HEK293 (cell line): ENCODE data around the gene PDSS2.

Source experiments
- AEBP2 ChIP-seq: fragments of 450-650 bp; formaldehyde crosslinking; IDR thresholded peaks from 2 replicates; pipeline ENCODE4 v1.5.1; 2016; ENCODE audit warnings: missing biosample characterization, missing genetic modification characterization, borderline replicate concordance
- ATF2 ChIP-seq: fragments of 450-650 bp; formaldehyde crosslinking; IDR thresholded peaks from 2 replicates; pipeline ENCODE4 v1.5.1; 2016; ENCODE audit warnings: missing biosample characterization, missing genetic modification characterization, low read depth
- BCL11A ChIP-seq: fragments of 450-650 bp; formaldehyde crosslinking; IDR thresholded peaks from 2 replicates; pipeline ENCODE4 v1.5.1; 2016; ENCODE audit warnings: low read depth, missing biosample characterization, missing genetic modification characterization
- EGR2 ChIP-seq: fragments of 450-650 bp; formaldehyde crosslinking; IDR thresholded peaks from 2 replicates; pipeline ENCODE4 v1.5.1; 2016; ENCODE audit warnings: low read depth, missing biosample characterization, missing genetic modification characterization
- KLF16 ChIP-seq: fragments of 450-650 bp; formaldehyde crosslinking; IDR thresholded peaks from 2 replicates; pipeline ENCODE4 v1.5.1; 2017; ENCODE audit warnings: missing biosample characterization, missing genetic modification characterization
- MYNN ChIP-seq: fragments of 450-650 bp; formaldehyde crosslinking; IDR thresholded peaks from 2 replicates; pipeline ENCODE4 v1.5.1; 2016; ENCODE audit warnings: missing biosample characterization, missing genetic modification characterization, borderline replicate concordance
- OVOL3 ChIP-seq: fragments of 450-650 bp; formaldehyde crosslinking; IDR thresholded peaks from 2 replicates; pipeline ENCODE4 v1.5.1; 2016; ENCODE audit warnings: missing biosample characterization, missing genetic modification characterization
- PATZ1 ChIP-seq: fragments of 450-650 bp; formaldehyde crosslinking; IDR thresholded peaks from 2 replicates; pipeline ENCODE4 v1.5.1; 2016; ENCODE audit warnings: missing biosample characterization, missing genetic modification characterization
- SCRT2 ChIP-seq: fragments of 450-650 bp; formaldehyde crosslinking; IDR thresholded peaks from 2 replicates; pipeline ENCODE4 v1.5.1; 2016; ENCODE audit warnings: missing biosample characterization, missing genetic modification characterization
- TRIM28 ChIP-seq: IDR thresholded peaks from 2 replicates; pipeline ENCODE4 v1.6.1; 2011; ENCODE audit warnings: low read length, control low read depth, borderline replicate concordance
- ZBTB17 ChIP-seq: fragments of 450-650 bp; formaldehyde crosslinking; IDR thresholded peaks from 2 replicates; pipeline ENCODE4 v1.5.1; 2016; ENCODE audit warnings: missing biosample characterization, missing genetic modification characterization
- ZBTB48 ChIP-seq: fragments of 450-650 bp; formaldehyde crosslinking; IDR thresholded peaks from 2 replicates; pipeline ENCODE4 v1.5.1; 2016; ENCODE audit warnings: missing biosample characterization, missing genetic modification characterization
- ZFHX2 ChIP-seq: fragments of 450-650 bp; formaldehyde crosslinking; conservative IDR thresholded peaks from 2 replicates; pipeline ENCODE4 v1.5.1; 2016; ENCODE audit warnings: missing biosample characterization, missing genetic modification characterization
- ZNF10 ChIP-seq: fragments of 450-650 bp; formaldehyde crosslinking; IDR thresholded peaks from 2 replicates; pipeline ENCODE4 v1.5.1; 2017; ENCODE audit warnings: missing biosample characterization, missing genetic modification characterization
- ZNF155 ChIP-seq: fragments of 450-650 bp; formaldehyde crosslinking; IDR thresholded peaks from 2 replicates; pipeline ENCODE4 v1.5.1; 2016; ENCODE audit warnings: missing biosample characterization, missing genetic modification characterization
- ZNF202 ChIP-seq: fragments of 450-650 bp; formaldehyde crosslinking; IDR thresholded peaks from 2 replicates; pipeline ENCODE4 v1.5.1; 2016; ENCODE audit warnings: missing biosample characterization, missing genetic modification characterization, borderline replicate concordance
- ZNF274 ChIP-seq, 2 experiments: fragments of 200-500 bp in 1 of 2; fragments of 450-650 bp in 1 of 2; sonication (Bioruptor generic) in 1 of 2; formaldehyde crosslinking in 1 of 2; IDR thresholded peaks; 2 replicates each; pipeline versions ENCODE4 v1.5.1 to v1.6.1; 2014 to 2016; ENCODE audit warnings: borderline replicate concordance in 1 of 2, inconsistent platforms in 1 of 2, low read length in 1 of 2, missing biosample characterization in 1 of 2, missing genetic modification characterization in 1 of 2
- ZNF514 ChIP-seq: fragments of 450-650 bp; formaldehyde crosslinking; IDR thresholded peaks from 2 replicates; pipeline ENCODE4 v1.5.1; 2016; ENCODE audit warnings: missing biosample characterization, missing genetic modification characterization
- ZNF529 ChIP-seq: fragments of 450-650 bp; formaldehyde crosslinking; IDR thresholded peaks from 2 replicates; pipeline ENCODE4 v1.5.1; 2017; ENCODE audit warnings: missing genetic modification characterization, missing biosample characterization; ENCODE audit not compliant: insufficient replicate concordance
- ZNF623 ChIP-seq: fragments of 450-650 bp; formaldehyde crosslinking; IDR thresholded peaks from 2 replicates; pipeline ENCODE4 v1.5.1; 2016; ENCODE audit warnings: missing biosample characterization, missing genetic modification characterization
- ZNF629 ChIP-seq: fragments of 450-650 bp; formaldehyde crosslinking; IDR thresholded peaks from 2 replicates; pipeline ENCODE4 v1.5.1; 2017; ENCODE audit warnings: missing biosample characterization, missing genetic modification characterization
- ZNF660 ChIP-seq: fragments of 450-650 bp; IDR thresholded peaks from 2 replicates; pipeline ENCODE4 v1.5.1; 2018; ENCODE audit warnings: missing biosample characterization, mild to moderate bottlenecking, missing genetic modification characterization
- TF ChIP-seq, protein P1 (sequence below): fragments of 450-650 bp; IDR thresholded peaks from 2 replicates; pipeline ENCODE4 v1.5.1; 2018; ENCODE audit warnings: missing biosample characterization, mild to moderate bottlenecking, missing genetic modification characterization
- TF ChIP-seq, protein P2 (sequence below): fragments of 450-650 bp; formaldehyde crosslinking; IDR thresholded peaks from 2 replicates; pipeline ENCODE4 v1.5.1; 2016; ENCODE audit warnings: missing biosample characterization, missing genetic modification characterization
- TF ChIP-seq, protein P3 (sequence below): fragments of 450-650 bp; formaldehyde crosslinking; IDR thresholded peaks from 2 replicates; pipeline ENCODE4 v1.5.1; 2016; ENCODE audit warnings: missing biosample characterization, missing genetic modification characterization
- TF ChIP-seq, protein P4 (sequence below): fragments of 450-650 bp; formaldehyde crosslinking; IDR thresholded peaks from 2 replicates; pipeline ENCODE4 v1.5.1; 2016; ENCODE audit warnings: missing biosample characterization, missing genetic modification characterization

Gene PDSS2

GRCh38 chr6:107493158-107494057 is 34.0 kb upstream of the PDSS2 start (continued):
- TF ChIP-seq, protein P1, sequence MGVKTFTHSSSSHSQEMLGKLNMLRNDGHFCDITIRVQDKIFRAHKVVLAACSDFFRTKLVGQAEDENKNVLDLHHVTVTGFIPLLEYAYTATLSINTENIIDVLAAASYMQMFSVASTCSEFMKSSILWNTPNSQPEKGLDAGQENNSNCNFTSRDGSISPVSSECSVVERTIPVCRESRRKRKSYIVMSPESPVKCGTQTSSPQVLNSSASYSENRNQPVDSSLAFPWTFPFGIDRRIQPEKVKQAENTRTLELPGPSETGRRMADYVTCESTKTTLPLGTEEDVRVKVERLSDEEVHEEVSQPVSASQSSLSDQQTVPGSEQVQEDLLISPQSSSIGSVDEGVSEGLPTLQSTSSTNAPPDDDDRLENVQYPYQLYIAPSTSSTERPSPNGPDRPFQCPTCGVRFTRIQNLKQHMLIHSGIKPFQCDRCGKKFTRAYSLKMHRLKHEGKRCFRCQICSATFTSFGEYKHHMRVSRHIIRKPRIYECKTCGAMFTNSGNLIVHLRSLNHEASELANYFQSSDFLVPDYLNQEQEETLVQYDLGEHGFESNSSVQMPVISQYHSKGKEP = peak; percentile 5; the same call in 1 of the 2 replicates
- TF ChIP-seq SCRT2 (tag by site-specific recombination) (no peak), ZBTB17 (tag by site-specific recombination) (peak; percentile 96), ZNF514 (no peak), KLF16 (tag by site-specific recombination) (no peak; the same call in 1 of the 2 replicates), ZNF10 (tag by site-specific recombination) (no peak; the same call in 1 of the 2 replicates), ZNF660 (tag by site-specific recombination) (no peak), PATZ1 (tag by site-specific recombination) (peak; percentile 89), ZNF623 (tag by site-specific recombination) (no peak), BCL11A (tag by site-specific recombination) (peak; percentile 88), MYNN (no peak), TRIM28 (peak; percentile 91), ZNF274 (IDR thresholded peaks at IDR 0.05; ENCODE audit: low read length) (no peak), ZNF274 (tag by site-specific recombination; IDR thresholded peaks at IDR 0.05; ENCODE audit: borderline replicate concordance) (no peak), ZNF629 (tag by site-specific recombination) (peak; percentile 67; the same call in 1 of the 2 replicates), OVOL3 (tag by site-specific recombination) (peak; percentile 79; the same call in 1 of the 2 replicates), ZNF529 (tag by site-specific recombination) (no peak), EGR2 (no peak), AEBP2 (tag by site-specific recombination) (no peak), ZFHX2 (tag by site-specific recombination) (no peak), ZNF155 (tag by site-specific recombination) (no peak), ATF2 (tag by site-specific recombination) (no peak), ZBTB48 (tag by site-specific recombination) (peak; percentile 89), ZNF202 (tag by site-specific recombination) (no peak)
- TF ChIP-seq, protein P2, sequence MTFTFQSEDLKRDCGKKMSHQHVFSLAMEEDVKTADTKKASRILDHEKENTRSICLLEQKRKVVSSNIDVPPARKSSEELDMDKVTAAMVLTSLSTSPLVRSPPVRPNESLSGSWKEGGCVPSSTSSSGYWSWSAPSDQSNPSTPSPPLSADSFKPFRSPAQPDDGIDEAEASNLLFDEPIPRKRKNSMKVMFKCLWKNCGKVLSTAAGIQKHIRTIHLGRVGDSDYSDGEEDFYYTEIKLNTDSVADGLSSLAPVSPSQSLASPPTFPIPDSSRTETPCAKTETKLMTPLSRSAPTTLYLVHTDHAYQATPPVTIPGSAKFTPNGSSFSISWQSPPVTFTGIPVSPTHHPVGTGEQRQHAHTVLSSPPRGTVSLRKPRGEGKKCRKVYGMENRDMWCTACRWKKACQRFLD = no peak
- TF ChIP-seq, protein P3, sequence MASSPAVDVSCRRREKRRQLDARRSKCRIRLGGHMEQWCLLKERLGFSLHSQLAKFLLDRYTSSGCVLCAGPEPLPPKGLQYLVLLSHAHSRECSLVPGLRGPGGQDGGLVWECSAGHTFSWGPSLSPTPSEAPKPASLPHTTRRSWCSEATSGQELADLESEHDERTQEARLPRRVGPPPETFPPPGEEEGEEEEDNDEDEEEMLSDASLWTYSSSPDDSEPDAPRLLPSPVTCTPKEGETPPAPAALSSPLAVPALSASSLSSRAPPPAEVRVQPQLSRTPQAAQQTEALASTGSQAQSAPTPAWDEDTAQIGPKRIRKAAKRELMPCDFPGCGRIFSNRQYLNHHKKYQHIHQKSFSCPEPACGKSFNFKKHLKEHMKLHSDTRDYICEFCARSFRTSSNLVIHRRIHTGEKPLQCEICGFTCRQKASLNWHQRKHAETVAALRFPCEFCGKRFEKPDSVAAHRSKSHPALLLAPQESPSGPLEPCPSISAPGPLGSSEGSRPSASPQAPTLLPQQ (tag by site-specific recombination) = peak; percentile 74
- TF ChIP-seq, protein P4, sequence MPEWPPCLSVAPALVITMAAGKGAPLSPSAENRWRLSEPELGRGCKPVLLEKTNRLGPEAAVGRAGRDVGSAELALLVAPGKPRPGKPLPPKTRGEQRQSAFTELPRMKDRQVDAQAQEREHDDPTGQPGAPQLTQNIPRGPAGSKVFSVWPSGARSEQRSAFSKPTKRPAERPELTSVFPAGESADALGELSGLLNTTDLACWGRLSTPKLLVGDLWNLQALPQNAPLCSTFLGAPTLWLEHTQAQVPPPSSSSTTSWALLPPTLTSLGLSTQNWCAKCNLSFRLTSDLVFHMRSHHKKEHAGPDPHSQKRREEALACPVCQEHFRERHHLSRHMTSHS = no peak
